Ishikawa (cell line): ENCODE measurements around the gene C14orf93.

ENCODE experiments used
- CEBPB ChIP-seq: IDR thresholded peaks from 2 replicates; pipeline ENCODE4 v1.6.1; 2012
- CREB1 ChIP-seq: IDR thresholded peaks from 2 replicates; pipeline ENCODE4 v1.6.1; 2012; ENCODE audit warnings: low read depth
- EGR1 ChIP-seq: IDR thresholded peaks from 2 replicates; pipeline ENCODE4 v1.6.1; 2012
- EP300 ChIP-seq: IDR thresholded peaks from 2 replicates; pipeline ENCODE4 v1.6.1; 2012; ENCODE audit warnings: borderline replicate concordance
- NFIC ChIP-seq: IDR thresholded peaks from 2 replicates; pipeline ENCODE4 v1.6.1; 2012
- RAD21 ChIP-seq: IDR thresholded peaks from 2 replicates; pipeline ENCODE4 v1.6.1; 2012; ENCODE audit warnings: low read depth
- TAF1 ChIP-seq: IDR thresholded peaks from 2 replicates; pipeline ENCODE4 v1.6.1; 2012; ENCODE audit warnings: low read depth, mild to moderate bottlenecking
- TCF12 ChIP-seq: IDR thresholded peaks from 2 replicates; pipeline ENCODE4 v1.6.1; 2012; ENCODE audit warnings: low read depth
- TEAD4 ChIP-seq: IDR thresholded peaks from 2 replicates; pipeline ENCODE4 v1.6.1; 2012
- YY1 ChIP-seq: IDR thresholded peaks from 2 replicates; pipeline ENCODE4 v1.6.1; 2012; ENCODE audit warnings: low read depth
- ZBTB7A ChIP-seq: IDR thresholded peaks from 2 replicates; pipeline ENCODE4 v1.6.1; 2012; ENCODE audit warnings: low read depth
- TF ChIP-seq, protein P1 (sequence below): IDR thresholded peaks from 2 replicates; pipeline ENCODE4 v1.6.1; 2012; ENCODE audit warnings: low read depth, mild to moderate bottlenecking
- TF ChIP-seq, protein P2 (sequence below): IDR thresholded peaks from 2 replicates; pipeline ENCODE4 v1.6.1; 2012

DNA sequence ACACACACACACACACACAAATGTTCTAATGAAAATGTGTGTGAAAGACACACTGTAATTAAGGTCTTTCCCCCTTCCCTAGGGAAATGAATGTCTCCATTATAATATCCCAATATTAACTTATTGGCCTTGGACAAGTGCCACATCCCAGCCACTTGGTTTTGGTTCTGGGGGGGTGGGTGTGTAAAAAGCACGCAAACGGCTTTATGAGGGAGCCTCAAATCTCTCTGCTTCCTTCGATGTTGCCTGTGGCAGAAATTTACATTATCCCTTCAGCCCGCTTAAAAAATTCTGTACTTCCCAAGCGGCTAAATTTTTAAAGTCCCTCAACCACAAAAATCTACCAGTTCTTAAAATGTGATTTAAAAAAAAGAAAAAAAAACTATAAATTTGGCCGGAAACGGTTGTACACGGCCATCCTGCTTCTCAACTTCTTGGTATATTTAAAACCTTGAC lies 432 bp downstream of the C14orf93 start:
- TF ChIP-seq TEAD4 (no peak), RAD21 (no peak), EP300 (no peak), NFIC (no peak), TCF12 (no peak), CREB1 (no peak), TAF1 (no peak), ZBTB7A (no peak), EGR1 (no peak), CEBPB (no peak), YY1 (no peak)
- TF ChIP-seq, protein P1, sequence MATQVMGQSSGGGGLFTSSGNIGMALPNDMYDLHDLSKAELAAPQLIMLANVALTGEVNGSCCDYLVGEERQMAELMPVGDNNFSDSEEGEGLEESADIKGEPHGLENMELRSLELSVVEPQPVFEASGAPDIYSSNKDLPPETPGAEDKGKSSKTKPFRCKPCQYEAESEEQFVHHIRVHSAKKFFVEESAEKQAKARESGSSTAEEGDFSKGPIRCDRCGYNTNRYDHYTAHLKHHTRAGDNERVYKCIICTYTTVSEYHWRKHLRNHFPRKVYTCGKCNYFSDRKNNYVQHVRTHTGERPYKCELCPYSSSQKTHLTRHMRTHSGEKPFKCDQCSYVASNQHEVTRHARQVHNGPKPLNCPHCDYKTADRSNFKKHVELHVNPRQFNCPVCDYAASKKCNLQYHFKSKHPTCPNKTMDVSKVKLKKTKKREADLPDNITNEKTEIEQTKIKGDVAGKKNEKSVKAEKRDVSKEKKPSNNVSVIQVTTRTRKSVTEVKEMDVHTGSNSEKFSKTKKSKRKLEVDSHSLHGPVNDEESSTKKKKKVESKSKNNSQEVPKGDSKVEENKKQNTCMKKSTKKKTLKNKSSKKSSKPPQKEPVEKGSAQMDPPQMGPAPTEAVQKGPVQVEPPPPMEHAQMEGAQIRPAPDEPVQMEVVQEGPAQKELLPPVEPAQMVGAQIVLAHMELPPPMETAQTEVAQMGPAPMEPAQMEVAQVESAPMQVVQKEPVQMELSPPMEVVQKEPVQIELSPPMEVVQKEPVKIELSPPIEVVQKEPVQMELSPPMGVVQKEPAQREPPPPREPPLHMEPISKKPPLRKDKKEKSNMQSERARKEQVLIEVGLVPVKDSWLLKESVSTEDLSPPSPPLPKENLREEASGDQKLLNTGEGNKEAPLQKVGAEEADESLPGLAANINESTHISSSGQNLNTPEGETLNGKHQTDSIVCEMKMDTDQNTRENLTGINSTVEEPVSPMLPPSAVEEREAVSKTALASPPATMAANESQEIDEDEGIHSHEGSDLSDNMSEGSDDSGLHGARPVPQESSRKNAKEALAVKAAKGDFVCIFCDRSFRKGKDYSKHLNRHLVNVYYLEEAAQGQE, result no peak
- TF ChIP-seq, protein P2, sequence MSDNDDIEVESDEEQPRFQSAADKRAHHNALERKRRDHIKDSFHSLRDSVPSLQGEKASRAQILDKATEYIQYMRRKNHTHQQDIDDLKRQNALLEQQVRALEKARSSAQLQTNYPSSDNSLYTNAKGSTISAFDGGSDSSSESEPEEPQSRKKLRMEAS, result no peak
